Bronchial epithelial cell (primary cell): ENCODE measurements around the gene ABHD4. TPM values are rescaled to one million over a fixed set of nuclear protein-coding genes. Genes with fewer than 3 reads are reported as not detected.

Experiments used
- DNase-seq: peaks from one replicate; pipeline ENCODE4 v3.0.0-alpha.2; 2010; ENCODE audit warnings: low read depth
- FAIRE-seq: peaks from 2 replicates; lab custom pipeline; 2011; peaks lifted over from hg19 to GRCh38; lab: Jason Lieb, UNC
- H3K27me3 ChIP-seq: 2 replicates; pipeline ENCODE4 v1.5.1; 2011; ENCODE audit warnings: low read length; ENCODE audit not compliant: control insufficient read depth, insufficient read depth
- H3K36me3 ChIP-seq: 2 replicates; pipeline ENCODE4 v1.5.1; 2011; ENCODE audit warnings: low read length; ENCODE audit not compliant: control insufficient read depth, insufficient read depth
- H3K4me3 ChIP-seq: 2 replicates; pipeline ENCODE4 v1.5.1; 2011; ENCODE audit warnings: mild to moderate bottlenecking, low read depth, low read length, control low read depth
- CTCF ChIP-seq: IDR thresholded peaks from 2 replicates; pipeline ENCODE4 v1.5.1; 2011; ENCODE audit warnings: mild to moderate bottlenecking, moderate library complexity, low read length, control low read depth, inconsistent platforms; ENCODE audit not compliant: insufficient read depth, severe bottlenecking
- total RNA-seq: library from RNA; depleted of rRNA; stranded (reverse); fragments of >200 nt; gene quantifications from 2 replicates; pipeline ENCODE4 v1.2.1, GENCODE V29; 2014

ABHD4 gene
- total RNA-seq, 1 donor from 2014 or later, result 5.3 TPM

GRCh38 chr14:22640192-22640591 lies 42.1 kb downstream of the ABHD4 start:
- no peak for DNase-seq
- FAIRE-seq, result no peak
- Histone ChIP-seq H3K27me3 (no peaks in the 10 kb centered on the region), H3K36me3 (no peaks in the 10 kb centered on the region), H3K4me3 (no peak overlapping the region)
- TF ChIP-seq CTCF, result no peak

- Histone ChIP-seq H3K27me3 (no peaks in the 10 kb centered on the region), H3K36me3 (no peaks in the 10 kb centered on the region), H3K4me3 (no peak overlapping the region)
- FAIRE-seq, result no peak
- no peak for DNase-seq
- TF ChIP-seq CTCF, result no peak
Measured at GRCh38 chr14:22641846-22642245, 43.7 kb downstream of the ABHD4 start.

GRCh38 chr14:22644305-22644635 lies 46.2 kb downstream of the ABHD4 start, which contains the start of gene OR6J1:
Gene OR6J1, minus strand, starts transcription at chr14:22644352. Its CDS starts 9,541 bp downstream, at chr14:22634811.
- TF ChIP-seq CTCF, result no peak
- FAIRE-seq, result no peak
- Histone ChIP-seq H3K36me3 (no peaks in the 10 kb centered on the region), H3K27me3 (no peaks in the 10 kb centered on the region), H3K4me3 (no peak within 1 kb of the TSS)
- DNase-seq, result no peak

GRCh38 chr14:22646570-22647254 lies 48.6 kb downstream of the ABHD4 start:
- no peaks in the 10 kb centered on the region for H3K27me3 ChIP-seq
- DNase-seq, result peak; percentile 94
- no peak for TF ChIP-seq CTCF
- no peaks in the 10 kb centered on the region for H3K36me3 ChIP-seq
- no peak overlapping the region for H3K4me3 ChIP-seq
- no peak for FAIRE-seq

- no peak for TF ChIP-seq CTCF
- Histone ChIP-seq H3K36me3 (no peaks in the 10 kb centered on the region), H3K27me3 (no peaks in the 10 kb centered on the region), H3K4me3 (no peak overlapping the region)
- peak; percentile 22 for DNase-seq
- FAIRE-seq, result no peak
Measured at GRCh38 chr14:22648506-22648905, 50.4 kb downstream of the ABHD4 start.

GRCh38 chr14:22650046-22650739 lies 52.1 kb downstream of the ABHD4 start:
- DNase-seq (peak; percentile 81), FAIRE-seq (no peak)
- Histone ChIP-seq H3K27me3 (no peaks in the 10 kb centered on the region), H3K4me3 (no peak overlapping the region), H3K36me3 (no peaks in the 10 kb centered on the region)
- no peak for TF ChIP-seq CTCF
